ENCODE measurements around the gene PSMB5.

The PSMB5 gene

GRCh38 chr14:23047751-23048693 is 13.3 kb upstream of the PSMB5 start:
- ChIA-PET CTCF (interaction anchor here (0.9 to 31.7 kb wide), 5 partner anchors 8 to 62 kb away, joined by 3 to 1423 read pairs (median 15); partner anchors contain the start of gene AJUBA), POLR2A (no interaction called here)
- no peak for TF ChIP-seq CTCF (IDR thresholded peaks at IDR 0.05; ENCODE audit: insufficient read depth, low read length, missing control alignments)
- no peak for DNase-seq (ENCODE audit: low read depth, low spot score)
- no peak overlapping the region for H3K4me3 ChIP-seq (ENCODE audit: low read depth, low read length)

GRCh38 chr14:23047034-23047634 is 12.4 kb upstream of the PSMB5 start:
- no peak overlapping the region for H3K4me3 ChIP-seq (ENCODE audit: low read depth, low read length)
- no peak for TF ChIP-seq CTCF (IDR thresholded peaks at IDR 0.05; ENCODE audit: insufficient read depth, low read length, missing control alignments)
- ChIA-PET POLR2A (no interaction called here), CTCF (interaction anchor here (2.9 to 31.7 kb wide), 3 partner anchors 9 to 61 kb away, joined by 15 to 1423 read pairs (median 22); partner anchors contain the start of gene AJUBA)
- no peak for DNase-seq (ENCODE audit: low read depth, low spot score)

GRCh38 chr14:23045419-23046357 is 11.0 kb upstream of the PSMB5 start:
- no peak for TF ChIP-seq CTCF (IDR thresholded peaks at IDR 0.05; ENCODE audit: insufficient read depth, low read length, missing control alignments)
- CTCF ChIA-PET: interaction anchor here (3.5 to 31.7 kb wide), 2 partner anchors 10 to 59 kb away, joined by 22 to 1423 read pairs; partner anchors contain the start of gene AJUBA
- no peak overlapping the region for H3K4me3 ChIP-seq (ENCODE audit: low read depth, low read length)
- POLR2A ChIA-PET: interaction anchor here (0.7 kb wide), 1 partner anchor 49 kb away, joined by 4 read pairs; the partner anchor contains the start of genes ACIN1 and C14orf119
- no peak for DNase-seq (ENCODE audit: low read depth, low spot score)

- no peak for DNase-seq (ENCODE audit: low read depth, low spot score)
- ChIA-PET CTCF (interaction anchor here (1.3 to 31.7 kb wide), 6 partner anchors 10 to 64 kb away, joined by 3 to 1423 read pairs (median 23); partner anchors contain the start of genes AJUBA and CDH24), POLR2A (interaction anchor here (0.6 to 0.7 kb wide), 2 partner anchors 50 to 56 kb away, joined by 3 to 5 read pairs; no protein-coding TSS in a partner anchor)
- no peak for TF ChIP-seq CTCF (IDR thresholded peaks at IDR 0.05; ENCODE audit: insufficient read depth, low read length, missing control alignments)
- no peak overlapping the region for H3K4me3 ChIP-seq (ENCODE audit: low read depth, low read length)
These were observed 10.1 kb upstream of the PSMB5 start for GRCh38 chr14:23044840-23045239.

- no peak for TF ChIP-seq CTCF (IDR thresholded peaks at IDR 0.05; ENCODE audit: insufficient read depth, low read length, missing control alignments)
- POLR2A ChIA-PET: no interaction called here
- DNase-seq (ENCODE audit: low read depth, low spot score): no peak
- CTCF ChIA-PET: interaction anchor here (1.3 to 31.7 kb wide), 6 partner anchors 11 to 65 kb away, joined by 3 to 1423 read pairs (median 15); partner anchors contain the start of genes AJUBA and CDH24
- no peak overlapping the region for H3K4me3 ChIP-seq (ENCODE audit: low read depth, low read length)
These were observed 9.1 kb upstream of the PSMB5 start for GRCh38 chr14:23043754-23044153.

Data from AG04449 (cell line).